Measurements from ENCODE around the gene CD63.

The CD63 gene

DNA sequence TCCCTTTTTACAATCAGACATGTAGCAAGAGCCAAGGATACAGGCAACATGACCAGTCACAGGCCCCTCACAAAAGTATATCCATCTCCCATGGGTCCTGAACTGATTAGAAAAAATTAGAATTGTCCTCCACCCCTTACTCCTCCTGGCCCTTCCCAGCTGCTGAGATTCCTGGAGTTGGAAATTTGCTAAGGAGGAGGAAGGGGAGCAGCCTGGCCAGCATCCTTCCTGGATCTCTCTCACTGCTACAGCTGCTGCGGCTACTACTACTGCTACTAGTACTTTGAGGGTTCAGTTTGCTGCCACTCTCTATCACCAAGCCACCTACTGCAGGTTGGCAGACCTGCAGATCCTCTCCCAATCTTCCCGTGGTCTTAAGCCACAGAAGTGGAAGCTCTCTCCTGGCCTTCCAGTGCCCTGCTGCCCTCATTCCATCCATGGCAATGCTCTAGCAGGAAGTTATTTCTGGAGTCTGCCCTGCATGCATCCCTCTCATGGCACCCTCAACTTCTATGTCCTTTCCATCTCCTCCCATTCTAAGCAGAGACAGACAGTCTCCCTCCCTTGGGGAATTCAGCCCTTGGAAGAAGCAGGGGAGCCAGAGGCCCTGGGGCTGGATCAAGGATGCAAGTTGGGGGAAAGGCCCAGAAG is 22.1 kb downstream of the CD63 start:
- no peak for DNase-seq

DNA sequence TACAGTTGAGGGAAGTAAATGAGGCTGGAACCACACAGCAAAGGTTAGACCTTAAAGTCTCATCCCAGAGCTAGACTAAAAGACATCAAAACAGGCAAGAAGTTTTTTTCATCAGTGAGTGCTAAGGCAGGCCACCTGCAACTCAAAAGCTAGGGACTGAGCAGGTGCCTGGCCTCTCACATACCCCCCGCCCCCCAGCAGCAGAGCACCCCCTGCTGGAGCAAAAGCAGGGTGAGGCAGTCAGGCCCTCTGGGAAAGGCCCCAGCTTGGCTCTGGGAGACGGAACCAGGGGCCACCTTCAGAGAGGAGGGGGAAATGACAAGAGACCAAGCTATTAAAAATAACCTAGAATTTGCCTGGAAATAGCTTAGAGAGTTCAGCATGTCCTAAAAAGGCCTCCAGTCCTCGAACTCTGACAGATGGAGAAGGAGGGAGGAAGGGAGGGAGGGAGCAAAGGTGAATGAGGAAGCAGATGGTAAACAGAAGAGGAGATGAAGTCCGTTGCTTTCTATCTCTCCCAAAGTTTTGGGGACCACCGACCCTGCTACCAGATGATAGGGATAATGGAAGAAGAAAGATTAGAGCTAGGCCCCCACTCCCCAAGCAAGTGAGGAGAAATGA is 22.9 kb downstream of the CD63 start:
- no peak for DNase-seq

DNA sequence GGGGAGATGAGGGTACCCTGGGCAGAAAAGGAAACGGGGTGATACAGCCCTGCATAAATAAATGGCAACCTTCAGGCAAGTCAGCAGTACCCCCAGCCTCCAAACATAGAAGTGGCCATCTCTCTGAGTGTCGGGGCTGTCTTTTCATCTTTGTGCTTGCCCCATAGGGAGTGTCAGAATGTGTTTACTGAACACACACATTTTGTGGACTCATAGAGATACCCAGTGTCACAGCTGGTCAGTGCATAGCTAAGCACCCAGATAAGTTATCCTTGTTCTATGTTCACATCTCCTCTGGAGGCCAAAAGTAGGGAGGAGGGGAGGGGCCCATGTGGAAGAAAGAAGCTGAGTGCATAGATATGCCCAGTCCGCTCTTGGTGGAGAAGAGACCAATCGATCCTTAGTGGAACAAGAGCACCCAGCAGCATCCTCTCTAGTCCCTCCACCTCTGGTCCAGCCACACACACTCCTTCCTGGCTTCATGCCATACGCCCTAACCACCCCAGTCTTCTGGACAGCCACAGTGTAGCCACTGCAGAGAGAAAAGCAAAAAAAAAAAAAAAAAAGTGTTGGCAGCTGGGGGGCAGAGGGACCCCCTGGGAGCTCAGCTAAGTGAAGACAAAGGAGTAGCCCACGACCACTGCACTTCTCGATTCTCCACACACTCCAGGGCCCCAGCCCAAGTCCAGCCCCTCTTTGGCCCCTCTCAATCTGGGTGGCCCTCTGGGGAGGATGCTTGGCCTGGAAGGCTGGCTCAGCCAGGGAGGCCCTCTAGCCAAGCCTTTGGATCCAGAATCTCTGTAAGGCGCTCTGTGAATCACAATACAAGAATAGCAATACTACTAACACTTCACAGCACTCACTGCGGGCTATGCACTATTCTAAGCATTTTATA is 23.7 kb downstream of the CD63 start:
- DNase-seq = peak in 4 of 56 donors; percentile 7 to 41 (median 29)

DNA sequence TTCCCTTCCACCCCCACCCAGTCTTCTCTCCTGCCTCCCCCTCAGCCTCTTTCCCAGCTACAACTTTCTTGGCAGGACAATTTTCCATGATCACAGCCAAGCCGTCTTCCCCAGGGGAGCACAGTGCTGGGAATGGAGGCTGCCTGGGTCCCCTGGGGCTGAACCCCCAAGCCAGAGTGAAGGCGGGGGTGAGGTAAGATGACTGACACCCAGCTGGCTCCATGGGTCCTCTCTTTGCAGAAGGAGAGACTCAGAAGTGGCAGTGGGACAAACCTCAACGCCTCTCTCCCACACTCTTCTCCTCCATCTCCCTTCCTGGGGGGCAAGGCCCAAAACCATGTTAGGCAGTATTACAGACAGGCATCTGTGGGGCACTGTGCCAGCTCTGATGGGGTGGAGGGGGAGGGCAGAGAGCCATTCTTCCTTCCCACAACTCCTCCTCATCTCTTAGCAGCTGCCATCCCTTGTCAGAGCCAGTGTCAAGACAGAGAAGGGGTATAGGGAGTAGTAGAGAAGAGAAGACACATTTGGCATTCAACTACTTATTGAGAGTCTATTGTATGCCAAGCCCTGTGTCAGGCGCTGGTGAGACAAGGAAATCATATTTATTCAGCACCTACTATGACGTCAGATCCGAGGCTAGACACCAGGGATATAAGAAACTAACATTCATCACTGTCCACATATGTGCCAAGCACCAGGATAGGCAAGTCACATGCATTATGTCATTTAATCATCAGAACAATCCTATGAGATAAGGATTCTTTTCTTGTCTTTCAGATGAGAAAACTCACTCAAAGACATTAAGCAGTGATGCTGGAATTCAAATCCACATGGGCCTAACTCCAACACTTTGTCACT is 24.7 kb downstream of the CD63 start:
- DNase-seq = peak in 6 of 56 donors; percentile 8 to 39 (median 26)

DNA sequence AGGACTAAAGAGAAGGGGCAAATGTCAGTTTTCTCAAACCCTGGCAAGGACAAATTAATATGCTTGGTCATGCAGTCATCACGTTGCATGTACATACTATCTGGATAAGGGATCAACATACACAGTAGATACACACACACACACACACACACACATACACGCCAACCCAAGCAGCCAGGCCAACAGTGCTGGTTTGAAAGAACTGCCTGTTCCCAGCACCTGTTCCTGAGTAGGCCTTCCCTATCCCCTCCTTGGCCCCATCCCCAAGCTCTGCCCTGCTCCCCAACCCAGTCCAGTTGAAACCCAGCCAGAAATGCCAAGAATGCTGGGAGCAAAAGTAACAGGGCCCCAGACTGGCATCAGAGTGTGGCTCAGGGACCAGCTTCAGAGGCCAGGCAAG is 25.5 kb downstream of the CD63 start:
- DNase-seq = peak in 19 of 56 donors; percentile 7 to 49 (median 27)

DNA sequence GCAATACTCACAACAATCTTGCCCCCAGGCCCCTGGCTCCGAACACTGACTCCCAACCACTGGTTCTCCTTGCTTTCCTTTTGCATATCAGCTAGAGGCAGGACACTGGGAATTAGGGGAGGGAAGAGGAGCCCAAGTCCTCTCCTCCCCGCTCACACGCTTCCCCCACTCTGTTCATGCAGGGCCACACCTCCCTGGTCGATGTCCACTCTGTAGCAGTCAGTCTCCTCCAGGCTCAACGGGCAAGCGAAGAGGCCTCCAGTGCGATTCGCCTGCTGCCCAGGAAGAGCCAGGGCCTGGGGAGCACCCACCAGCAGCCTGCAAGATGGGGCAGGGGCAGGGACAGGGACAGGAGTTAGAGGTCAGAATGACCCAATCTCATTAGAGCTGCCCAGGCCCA is 25.9 kb downstream of the CD63 start:
- no peak for DNase-seq

DNA sequence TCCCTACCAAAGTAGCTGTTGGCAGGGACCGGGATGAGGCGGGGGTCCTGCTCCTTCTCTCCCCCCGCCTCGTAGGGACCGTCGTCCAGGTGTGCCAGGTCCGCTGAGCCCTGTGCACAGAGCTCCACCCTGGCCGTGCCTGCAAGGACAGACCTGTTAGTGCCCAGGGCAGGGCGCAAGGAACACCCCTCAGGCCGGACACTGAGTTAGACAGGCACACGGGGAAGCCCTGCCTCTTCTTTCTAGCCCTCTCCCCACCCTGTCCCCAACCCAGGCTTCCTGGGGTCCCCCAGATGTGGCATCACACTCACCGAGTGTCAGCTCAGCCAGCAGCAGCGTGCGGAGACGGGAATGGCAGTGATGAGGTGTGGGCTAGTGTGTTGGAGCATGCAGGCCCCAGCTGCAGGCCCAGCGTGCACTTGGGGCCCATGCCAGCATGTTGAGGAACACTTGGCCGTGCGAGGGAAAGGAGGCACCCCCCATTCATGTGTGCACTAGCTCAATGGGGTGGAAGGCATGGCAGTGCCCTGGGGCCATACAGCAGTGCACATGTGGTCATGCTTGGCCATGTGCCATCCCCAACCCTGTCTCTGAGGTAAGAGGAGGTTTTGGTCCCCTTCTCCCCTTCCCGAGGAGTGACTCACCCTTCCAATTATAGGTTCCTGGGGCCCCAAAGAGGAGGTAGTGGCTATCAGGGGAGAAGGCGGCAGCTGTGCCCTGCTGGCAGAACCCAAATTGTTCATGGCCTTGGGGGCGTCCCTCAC is 28.4 kb downstream of the CD63 start:
- DNase-seq = no peak

DNA sequence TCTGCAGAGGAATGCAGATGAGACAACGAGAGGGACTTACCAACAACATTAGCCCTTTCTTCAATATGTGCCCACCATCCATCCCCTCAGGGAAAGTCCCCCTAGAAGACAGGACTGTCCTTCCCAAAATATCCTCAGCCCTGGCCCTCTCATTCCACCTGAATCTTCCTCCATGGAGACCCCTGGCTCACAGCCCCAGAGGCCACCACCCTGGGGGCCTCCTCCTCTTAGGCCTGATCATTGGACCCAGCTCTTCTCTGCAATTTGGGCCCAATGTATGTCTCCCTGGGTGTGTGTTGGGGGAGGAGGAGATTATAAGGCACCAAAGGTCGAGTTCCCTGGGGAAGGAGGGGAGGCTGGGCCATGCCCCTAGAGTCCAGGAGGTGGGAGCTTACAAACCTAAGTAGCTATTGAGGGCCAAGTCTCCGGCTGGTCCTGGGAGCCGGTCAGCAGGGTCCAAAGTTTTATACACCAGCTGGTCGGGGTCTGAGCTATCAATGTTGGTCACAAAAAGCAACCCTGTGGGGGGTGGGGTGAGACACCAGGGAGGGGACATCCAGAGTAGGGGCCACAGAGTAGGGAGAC is 29.2 kb downstream of the CD63 start:
- DNase-seq = no peak

DNA sequence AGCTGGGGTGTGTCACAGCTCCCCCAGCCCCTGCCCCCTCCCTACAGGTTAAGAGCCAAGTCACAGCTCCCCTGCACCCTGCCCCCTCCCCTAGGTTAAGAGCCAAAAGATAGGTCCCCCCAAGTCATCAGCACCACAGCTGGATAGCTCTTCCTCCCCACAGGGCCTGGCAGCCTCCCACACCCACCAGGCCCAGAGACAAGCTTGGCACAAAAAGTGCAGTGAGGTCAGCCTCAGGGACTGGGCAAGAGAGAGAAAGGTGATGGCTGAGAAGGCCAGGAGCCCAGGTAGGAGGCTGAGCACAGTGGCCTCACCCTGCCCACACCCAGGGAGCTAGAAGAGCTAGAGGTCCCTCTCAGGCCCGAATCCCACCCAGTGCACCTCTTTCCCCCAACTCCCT is 29.8 kb downstream of the CD63 start:
- DNase-seq = no peak

DNA sequence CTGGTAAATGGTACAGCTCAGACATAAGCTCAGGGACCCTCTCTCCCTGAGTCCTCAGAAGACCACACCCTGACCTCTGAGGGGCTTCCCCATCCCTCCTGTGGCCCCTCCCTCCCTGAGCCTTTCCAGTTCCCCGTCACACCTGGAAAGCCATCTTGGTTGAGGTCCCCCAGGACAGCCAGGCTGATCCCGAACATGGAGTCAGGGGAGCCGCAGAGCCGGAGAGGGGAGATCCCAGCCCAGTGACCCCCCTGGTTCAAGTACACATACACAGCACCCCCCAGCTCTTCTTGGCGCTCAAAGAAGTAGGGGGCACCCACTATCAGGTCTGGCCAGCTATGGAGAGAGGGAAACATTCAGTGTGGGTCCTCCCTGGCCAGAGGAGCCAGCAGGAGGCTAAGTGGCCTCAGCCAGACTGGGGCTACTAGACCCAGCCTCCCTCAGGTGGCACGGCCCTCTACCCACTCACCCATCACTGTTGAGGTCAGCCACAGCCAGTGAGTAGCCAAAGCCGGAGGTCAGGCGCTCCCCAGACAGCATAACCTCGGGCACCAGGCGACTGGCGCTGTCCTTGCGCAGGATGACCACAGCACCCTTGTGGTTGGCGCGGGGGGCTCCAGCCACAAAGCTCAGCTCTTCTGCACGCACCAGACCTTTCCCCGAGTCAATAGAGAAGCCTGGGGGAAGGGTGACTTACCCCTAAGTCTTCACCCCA is 30.4 kb downstream of the CD63 start:
- no peak for DNase-seq

DNA sequence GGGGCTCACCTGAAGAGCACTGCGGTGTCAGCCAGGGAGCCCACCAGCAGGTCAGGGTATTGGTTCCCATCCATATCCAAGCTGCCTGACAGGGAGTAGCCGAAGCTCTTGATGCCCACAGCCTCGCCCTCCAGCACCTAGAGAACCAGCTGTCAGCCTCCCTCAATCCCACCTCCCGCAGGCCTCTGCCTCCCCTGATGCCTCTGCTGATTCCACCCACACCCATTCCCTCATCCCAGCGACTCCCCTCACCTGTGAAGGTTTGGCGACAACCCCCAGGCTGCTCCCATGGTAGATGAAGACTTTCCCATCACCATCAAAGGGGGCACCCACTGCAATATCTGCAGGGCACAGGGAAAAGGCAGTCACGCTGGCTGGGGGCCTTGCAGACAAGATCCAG is 31.1 kb downstream of the CD63 start:
- DNase-seq = no peak

DNA sequence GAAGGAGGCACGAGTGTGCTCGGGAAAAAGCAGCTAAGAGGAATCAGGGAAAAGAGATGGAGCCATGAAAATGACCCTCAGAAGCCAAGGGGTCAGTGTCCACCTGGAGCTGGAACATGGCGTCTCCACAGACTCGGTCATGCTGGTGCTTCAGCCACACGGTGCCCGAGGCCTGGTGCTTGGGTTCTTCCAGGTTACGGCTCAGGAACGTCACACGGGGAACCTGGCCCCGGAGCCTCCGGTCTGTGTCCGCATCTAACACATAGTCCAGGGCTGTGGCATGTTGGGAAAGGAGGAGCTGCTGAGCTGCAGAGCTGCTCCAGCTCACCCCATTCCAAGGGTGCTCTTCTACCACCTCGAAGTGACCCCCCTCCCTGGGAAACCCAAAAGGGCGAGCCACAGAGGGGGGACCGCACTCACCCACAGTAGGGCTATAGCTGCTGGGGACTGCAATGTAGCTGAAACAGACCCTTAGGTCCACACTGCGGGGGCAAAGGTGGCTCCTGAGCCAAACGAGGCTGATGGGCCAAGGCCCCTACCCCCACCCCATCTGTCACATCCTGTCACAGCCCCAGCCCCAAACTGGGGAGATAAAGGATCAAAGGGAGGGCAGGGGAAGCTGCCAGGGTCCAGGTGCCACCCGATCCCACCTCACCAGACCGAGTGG is 31.9 kb downstream of the CD63 start:
- DNase-seq = no peak

DNA sequence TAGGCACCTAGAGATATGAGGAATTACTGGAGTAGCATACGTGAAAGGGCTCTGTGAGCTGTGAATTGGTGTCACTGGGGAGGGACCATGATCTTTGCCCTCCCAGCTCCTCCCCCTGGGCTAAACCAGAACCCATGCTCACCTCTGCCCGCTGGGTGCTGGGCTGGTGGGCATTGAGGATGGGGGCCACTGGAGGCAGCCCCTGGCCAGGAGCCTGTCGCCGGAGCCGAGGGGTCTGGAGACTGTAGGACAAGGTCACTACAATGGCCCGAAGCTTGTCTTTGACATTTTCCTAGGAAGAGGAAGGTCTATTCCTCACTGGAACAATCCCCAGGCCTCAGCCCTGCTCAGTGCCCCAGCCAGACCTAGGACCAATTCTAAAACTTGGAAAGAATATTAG is 32.7 kb downstream of the CD63 start:
- no peak for DNase-seq

DNA sequence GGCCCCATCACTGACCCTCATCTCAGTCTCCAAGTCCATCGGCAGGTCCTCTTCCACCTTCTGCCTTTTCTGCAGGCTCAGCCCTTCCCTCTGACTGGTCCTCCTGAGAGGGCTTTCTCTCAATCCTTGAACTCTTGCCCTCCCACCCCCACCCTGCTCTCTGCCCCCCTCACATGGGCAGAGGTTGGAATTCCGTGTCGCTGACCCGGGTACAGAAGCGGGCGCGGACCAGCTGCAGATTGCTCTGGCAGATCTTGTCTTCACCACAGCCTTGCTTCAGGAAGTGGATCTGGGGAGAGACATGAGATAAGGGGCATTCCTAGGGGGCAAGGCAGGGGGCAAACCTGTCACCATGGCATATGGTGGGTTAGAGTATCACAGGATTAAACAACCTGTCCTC is 33.5 kb downstream of the CD63 start:
- DNase-seq = no peak

DNA sequence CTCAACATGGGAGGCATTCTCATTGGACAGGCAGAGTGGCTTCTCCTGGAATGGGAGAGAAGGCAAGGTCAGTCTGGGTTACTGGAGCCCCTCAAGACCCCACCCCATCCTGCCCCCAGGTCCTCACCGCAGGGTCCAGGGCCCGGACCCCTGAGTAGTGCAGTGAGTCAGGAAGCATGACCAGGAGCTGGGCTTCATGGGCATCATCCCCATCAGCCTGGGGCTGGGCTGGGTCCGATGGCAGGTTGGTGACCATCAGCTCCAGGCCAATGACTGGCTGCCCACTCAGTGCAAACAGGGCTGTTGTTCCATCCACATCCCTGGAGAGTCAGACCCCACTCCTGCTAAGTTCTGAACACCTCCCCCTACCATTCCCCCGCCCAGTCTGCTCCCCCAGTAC is 34.2 kb downstream of the CD63 start:
- no peak for DNase-seq

DNA sequence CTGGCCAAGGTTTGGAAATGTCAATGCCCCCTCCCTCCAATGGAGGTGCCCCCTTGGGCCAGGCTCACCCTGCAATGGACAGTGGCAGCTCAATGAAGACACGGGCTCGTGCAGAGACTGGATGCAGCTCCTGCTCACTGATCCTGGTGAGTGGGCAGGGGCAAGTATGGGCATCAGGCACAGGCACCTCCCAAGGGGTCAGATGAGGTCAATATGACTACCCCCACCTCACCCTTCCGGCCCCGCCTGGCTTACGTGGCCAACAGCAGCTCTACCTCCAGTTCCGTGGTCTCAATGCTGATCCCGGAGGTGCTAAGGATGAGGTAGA is 34.7 kb downstream of the CD63 start:
- DNase-seq = no peak

DNA sequence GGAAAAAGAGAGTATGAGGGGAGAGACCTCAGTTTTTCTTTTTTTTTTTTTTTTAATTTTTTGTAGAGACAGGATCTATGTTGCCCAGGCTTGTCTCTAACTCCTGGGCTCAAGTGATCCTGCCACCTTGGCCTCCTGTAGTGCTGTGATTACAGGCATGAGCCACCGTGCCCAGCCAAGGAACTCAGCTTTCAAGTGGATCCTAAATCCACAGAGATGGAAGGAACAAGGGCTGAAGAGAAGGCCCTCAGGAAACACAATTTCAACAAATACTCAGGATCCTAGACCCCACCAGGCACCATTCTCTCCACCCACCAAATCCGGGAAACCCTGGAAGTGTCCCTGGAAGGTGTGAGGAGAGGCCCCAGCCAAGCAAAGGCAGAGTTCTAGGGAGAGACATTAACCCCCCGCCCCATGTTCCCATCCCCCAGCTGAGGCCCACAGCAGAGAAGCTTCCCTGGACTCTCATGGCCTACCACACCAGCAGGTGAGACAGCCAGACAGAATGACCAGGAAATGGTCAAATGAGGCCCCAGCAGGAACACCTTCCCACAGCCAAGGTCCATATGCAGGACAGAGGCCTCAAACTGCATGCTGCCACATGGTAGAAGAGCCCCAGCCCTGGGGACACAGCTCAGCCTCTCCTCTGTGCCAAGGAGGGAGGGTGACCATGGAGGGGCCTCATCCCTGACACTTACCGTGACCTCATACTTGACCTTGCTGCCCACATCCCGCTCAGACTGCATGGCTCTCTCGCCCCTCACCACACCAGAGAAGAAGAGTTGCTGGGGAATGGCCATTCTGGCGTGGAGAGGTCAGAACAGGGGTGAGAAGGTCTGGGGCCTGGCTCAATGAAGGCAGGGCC is 35.3 kb downstream of the CD63 start:
- no peak for DNase-seq

DNA sequence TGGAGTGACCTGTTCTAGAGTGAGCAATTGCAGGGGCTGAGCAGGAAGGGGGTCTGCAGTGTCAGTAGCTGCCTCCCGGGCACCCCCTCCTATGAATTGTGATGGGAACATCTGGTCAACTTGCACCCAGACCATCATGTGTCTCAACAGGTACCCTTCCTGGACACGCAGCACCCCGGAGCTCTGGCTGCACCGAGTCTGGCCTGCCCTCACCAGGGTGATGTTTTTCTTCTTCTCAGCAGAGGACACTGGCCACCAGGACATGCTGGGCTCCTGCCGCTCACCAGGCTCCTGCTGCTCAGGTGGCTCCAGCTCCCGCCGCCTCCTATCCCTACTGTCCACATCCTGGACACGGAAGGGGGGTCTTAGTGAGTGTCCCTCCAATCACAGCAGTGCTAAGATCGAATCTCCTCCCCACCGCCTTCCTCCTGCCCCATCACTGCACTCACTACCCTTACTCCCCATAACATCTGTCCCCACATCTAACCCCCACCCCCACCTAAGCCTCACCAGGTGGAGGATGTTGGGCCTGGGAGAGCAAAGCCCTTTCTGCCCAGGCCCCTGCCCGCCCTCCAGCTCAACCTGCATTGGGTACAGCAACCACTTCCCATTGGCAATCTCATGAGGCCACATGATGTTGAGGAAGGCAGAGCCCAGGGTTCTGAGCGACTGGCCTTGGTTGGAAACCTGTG is 36.0 kb downstream of the CD63 start:
- no peak for DNase-seq

Measured in nucleus accumbens (tissue), 56 donors.